ENCODE measurements around the gene CPED1.
A peak's percentile ranks its signal among the peaks of the same experiment; 100 is the strongest.
"Not testable (repeated sequence)": the region's sequence is repeated elsewhere in the genome, so short reads cannot be mapped to it uniquely, and the experiment has no call there.

CPED1 gene

DNA sequence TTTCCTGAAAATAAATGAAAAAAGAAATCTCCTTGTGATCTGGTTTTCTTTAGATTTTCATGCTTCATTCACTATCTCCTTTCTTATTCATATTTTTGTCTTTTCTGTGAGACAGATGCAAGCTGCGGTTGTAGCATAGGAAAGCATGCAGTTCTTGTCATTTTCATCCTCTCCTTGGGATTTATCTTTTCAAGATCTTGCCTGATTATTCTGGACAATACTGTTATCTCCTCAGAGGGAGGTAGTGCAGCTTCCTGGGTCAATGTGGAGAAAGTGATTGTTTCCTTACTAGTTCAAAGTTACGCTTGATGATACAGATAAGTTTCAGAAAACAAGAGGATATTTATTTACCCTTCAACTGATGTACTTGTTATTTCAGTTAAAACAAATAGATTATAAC, 114.6 kb downstream of the CPED1 start:
- DNase-seq = no peak

DNA sequence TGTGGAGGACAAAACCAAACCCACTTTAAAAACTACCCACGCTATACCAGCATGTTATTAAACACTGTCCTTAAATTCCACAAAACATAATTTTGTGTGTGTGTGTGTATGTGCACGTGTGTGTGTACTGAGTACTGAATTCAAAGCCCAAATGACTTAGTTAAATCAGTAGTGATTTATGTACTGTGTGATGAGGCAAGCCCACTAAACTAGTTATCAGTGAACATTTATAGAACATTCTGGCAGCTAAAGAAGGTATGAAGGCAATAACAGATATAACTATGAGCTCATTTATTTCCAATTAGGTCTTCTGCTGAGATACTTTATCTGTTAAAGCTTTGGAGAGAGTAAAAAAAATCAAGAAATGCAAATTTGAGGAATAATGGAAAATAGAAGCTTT, 115.1 kb downstream of the CPED1 start:
- DNase-seq = no peak

DNA sequence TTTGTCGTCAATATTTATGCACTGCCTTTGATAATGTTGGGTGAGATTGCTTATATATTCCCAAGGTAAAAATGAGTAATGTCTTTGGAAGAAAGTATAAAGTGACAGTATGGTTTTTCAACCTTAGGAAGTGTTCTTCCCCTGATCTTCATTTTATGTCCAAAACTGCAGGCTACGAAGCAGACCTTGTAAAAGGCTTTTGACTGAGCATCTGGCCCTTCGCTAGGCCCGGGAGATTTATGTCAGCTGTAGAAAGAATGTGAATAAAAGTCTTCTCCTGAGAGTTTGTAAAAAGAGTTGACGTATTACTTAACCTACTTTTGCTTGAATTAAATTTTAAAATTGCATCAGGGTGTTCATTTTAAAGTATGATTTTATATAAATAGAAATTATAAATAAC, 116.8 kb downstream of the CPED1 start:
- DNase-seq = no peak

DNA sequence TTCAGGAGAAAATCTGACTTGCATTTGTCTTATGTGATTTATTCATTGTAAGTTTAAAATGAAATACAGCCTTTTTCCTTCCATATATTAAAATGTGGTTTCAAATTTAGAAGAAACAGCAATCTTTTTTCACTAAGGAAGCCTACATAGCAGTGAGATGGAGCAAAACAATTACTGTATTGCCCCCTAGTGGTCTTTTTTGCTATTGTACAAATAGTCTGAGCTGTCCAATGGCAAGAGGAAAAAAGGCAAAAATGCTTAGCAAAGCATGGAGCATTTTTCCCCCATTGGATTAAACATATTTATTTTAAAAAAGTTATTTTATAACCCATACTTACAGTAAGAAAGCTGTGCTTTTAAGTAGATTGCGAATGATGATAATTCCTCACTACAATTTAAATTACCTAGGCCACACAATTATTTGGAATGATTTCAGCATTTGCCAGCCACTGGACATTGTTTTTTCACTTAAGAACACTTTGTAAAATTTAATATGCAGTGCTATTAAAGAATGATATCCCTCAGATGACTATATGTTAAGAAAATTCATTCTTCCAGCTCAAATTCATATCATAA, 119.5 kb downstream of the CPED1 start:
- DNase-seq = no peak

DNA sequence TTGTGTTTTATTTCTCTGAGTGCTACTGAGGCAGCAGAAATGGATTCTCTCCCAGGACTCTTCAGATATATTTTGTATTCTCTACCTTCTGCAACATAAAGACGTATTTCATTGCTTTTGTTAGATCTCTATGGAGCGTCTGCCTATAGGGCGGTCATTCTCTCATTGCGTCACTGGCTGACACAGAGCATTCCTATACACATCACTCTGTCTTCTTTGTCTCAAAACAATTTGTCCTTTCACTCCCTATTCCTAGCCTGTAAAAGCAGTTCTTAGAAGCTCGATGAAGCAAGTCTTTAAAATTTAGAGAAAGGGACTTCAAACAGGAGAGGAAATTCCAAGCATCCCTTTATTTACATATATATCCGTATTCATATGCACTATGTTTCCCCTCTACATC, 120.6 kb downstream of the CPED1 start:
- no peak for DNase-seq

DNA sequence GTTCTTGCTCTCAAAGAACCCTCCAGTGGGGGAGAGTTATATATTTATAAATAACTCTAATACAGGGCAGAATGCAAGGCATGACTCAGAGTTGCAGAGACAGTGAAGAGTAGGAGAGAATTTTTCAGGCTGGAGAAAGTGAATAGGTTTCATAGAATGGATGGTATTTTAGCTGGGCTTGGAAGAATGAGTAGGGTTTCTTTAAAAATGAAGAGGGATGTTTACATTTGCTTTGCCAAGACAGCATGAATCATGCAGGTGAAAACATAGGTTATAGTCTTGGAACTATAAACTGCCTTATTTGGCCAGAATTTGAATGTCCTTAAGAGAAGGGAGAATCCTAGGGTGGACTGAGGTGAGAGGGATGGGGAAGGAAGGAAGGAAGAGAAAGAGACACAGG, 124.8 kb downstream of the CPED1 start:
- no peak for DNase-seq

DNA sequence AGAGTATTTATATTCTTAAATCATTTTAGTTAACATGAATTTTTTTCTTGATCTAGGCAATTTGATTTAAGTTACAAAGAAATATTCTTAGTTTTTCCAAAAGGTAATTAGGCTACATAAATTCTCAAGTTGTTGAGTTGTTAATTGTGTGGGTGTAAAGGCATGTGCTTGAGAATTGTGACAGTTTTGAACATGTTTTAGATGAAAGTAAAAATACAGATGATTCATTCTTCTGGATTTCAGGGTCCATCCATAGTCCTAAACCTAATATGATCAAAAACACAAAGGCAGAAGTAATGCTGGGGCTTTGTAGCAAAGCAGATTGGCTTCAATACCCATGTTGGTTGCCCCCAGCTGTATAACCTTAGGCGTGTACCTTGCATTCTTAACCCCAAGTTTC, 127.9 kb downstream of the CPED1 start:
- no peak for DNase-seq

DNA sequence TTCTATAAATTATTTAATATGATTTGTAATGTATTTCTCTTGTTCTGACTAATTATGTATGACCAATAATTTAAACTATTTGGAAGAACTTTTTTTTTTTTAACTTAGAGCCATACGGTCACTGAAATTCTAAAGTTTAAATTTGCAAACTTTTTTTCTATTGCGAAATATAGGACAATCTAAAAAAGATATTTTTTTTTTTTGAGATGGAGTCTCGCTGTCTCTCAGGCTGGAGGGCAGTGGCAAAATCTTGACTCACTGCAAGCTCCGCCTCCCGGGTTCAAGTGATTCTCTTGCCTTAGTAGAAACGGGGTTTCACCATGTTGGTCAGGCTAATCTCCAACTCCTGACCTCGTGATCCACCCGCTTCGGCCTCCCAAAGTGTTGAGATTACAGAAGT, 130.5 kb downstream of the CPED1 start:
- DNase-seq = no peak

DNA sequence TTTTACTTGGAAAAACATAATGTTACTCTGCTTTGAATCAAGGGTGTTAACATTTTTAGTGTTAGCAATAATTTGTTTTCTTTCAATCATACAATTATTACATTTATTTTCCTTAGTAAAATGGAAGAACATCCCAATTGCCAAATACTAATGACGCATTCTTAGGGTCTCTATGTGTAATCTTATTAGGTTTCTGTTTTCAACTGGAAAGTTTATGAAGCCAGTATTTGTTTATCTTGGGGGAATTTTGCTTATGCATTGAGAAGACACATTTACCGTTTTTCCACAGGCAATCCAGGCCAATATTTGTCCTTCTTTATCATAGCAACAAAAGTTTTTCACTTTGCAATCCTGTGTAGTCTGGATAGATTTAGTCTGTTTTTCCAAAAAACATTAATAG, 134.5 kb downstream of the CPED1 start:
- no peak for DNase-seq

DNA sequence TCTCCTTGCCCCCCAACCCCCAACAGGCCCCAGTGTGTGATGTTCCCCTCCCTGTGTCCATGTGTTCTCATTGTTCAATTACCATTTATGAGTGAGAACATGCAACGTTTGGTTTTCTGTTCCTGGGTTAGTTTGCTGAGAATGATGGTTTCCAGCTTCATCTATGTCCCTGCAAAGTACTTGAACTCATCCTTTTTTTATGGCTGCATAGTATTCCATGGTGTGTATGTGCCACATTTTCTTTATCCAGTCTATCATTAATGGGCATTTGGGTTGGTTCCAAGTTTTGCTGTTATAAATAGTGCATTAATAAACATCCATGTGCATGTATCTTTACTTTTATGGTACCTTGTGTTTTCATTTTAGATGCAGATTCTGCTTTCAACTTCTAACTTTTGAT, 136.9 kb downstream of the CPED1 start:
- not testable (repeated sequence) for DNase-seq

DNA sequence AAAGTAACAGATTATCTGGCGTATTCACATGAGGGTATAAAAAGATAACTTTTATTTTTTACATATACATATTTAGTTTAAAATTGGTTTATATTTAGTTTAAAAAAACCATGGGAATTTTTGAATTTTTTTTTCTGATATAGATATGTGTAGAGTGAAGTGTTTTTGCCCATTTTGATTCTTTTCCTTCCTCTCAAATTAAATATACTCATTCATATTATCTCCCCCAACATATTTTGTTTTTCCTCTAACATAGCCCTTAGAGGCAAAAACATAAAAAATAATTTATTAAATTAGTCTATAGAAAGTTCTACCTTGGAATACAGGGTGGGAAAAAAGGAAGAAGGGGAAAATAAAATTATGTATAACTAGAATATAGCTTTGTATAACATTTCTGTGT, 137.7 kb downstream of the CPED1 start:
- DNase-seq = no peak

DNA sequence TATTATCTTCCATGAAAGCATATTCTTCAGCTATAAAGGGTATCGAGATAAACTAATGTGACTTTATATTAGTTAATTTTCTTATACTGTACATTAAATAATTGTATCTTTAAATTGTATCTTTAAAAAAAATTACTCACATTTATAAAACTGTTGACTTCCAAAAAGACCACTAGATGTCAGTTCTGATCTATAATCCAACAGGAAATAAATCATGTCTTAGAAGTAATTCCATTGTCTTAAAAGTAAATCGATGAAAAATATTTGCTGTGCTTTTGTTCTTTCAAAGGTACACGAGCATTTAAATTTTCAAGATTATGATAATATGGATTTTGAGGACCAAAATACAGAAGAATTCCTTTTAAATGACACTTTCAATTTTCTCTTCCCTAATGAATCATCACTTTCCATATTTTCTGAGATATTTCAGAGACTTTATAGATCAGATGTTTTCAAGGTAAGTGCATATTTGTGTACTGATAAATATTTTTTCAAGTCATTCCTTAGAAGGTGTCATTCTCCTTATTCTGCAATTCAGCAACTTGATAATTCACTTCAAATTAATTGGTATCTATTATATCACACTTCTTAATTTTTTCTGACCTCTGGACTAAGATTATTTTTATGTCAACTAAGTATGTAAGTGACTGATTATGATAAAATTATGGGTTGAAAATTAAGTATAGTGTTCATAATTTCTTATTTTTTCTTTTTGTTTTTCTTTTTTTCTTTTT, 138.5 kb downstream of the CPED1 start:
- DNase-seq = peak; percentile 7

DNA sequence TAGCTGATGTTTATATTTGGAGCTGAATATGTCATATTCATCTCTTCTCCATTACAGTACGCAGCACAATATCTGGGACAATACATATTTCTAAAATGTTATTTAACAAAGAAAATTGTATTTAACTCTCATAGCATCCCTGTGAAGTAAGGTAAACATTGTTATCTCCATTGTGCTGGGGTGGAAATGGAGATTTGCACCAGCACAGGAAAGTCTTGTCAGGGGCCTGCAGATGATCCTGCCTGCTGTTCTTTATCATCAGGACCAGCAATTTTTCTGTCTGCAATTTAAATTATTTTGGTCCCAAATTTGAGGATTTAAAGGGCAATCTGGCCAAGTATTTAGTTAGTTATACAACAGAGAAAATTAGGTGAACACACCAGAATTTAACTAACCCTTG, 144.4 kb downstream of the CPED1 start:
- DNase-seq = no peak

DNA sequence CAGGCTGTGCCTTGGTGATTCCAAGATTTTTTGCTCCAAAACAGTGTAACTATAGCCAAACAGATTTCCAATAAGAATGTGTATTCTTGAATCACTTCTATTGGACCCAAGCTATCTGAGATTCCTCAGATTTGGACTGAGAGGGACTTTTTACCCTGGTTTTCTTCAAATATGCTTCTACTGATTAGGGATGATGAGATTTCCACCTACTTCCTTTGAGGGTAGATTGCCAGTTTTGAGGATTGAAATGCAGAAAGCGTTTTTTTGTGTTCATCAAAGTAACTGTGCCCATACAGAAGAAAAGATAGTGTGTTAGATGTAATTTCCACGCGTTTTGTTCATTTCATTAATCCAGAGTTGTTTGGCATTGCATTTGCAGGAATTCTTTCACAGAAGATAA, 144.9 kb downstream of the CPED1 start:
- no peak for DNase-seq

DNA sequence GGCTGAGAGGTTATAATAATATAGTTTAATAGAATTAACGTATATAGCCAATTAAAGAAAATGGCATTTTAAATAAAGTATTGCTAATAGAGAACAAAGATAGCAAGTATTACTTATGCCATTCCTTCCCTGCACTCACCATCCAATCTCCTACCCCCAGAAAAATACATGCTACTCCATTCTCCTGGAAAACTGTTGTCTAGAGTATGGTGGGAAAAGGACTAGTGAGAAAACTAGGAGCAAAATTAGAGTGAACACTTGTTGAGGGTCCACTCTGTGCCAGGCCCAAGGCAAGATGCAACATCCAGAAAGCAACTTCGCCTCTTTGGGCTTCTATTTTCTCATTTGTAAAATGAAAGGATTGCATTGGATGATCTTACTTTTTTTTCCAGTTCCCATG, 149.1 kb downstream of the CPED1 start:
- no peak for DNase-seq

DNA sequence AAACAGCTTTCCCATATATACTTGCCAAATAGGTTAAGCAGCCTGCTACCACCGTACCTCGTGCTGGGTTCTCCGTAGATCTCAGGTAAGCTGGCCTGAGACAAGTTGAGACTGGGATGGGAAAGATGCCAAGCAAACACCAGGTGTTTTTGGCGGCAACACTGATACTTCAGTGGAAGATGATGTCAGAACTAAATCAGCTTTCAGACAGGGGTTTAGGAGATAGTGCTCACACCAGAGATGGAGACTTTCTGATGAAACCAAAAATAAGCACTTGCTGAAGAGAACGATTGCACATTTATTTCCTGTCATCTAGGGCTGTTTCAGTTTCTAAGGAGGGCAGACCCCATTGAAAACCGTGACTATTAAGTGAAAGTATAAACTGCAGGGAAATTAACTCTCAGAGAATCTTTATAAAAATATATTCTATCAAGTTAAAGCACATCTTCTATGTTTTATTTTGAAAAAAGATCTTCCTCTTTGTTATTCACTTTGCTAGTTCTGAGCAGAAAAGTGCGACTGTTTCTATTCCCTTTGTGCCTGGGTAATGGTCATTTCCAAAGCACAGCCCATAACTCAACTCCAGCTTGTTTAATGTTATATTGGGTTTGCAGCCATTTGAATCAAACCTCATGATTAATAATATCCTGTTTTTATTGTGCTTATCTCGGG, 149.9 kb downstream of the CPED1 start:
- DNase-seq = no peak

DNA sequence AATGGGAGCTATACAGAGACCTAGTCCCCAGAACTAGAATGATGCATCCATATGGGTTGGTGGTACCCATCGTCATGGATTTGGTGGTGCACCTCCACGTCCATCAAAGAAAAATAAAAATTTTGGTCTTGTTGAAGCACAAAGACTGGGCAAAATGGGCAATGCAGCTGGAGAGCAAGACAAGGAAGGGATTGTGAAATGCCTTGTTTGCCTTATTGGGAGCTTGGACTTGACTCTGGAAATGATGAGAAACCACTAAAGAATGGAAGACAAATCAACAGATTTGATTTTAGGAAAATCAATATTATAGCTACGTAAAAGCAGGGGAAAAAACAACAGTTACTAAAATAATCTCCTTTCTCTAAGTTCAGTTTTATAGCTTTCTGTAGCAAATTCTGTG, 150.9 kb downstream of the CPED1 start:
- no peak for DNase-seq

DNA sequence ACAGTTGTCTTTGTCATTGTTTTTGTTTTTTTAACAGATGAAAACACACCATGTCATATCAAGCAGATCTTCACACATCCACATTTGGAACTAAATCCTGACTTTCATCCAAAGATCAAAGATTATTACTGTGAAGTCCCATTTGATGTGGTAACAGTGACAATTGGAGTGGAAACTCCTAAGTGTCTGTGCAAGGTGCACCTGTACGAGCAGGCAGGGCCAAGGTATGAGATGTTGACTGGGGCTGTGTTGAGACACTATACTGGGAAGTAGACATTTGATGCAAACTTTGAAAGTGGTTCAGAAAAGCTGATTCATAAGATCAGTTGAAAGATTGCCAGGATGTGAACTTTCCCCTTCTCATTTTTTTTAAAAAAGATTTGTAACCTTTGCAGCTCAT, 152.3 kb downstream of the CPED1 start:
- no peak for DNase-seq

DNA sequence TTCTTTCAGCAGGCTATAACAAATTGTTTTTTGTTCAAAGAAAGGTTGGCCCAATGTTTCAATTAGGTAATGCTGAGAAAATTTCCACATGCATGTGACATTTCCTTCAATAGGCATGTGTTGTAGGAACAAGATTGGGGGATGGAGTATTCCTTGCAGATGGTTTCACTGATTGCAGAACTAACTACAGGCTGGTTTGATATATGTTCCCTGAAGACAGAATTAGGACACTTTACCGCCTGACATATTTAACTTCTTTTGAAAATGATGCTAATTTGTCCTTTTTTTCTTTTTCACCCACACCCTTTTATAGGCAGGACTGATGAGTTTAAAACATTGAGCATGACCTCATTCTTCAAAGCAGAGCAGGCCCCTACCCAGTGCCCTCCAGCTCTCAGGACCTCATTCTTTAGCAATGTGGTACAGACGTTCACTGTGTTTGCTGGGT, 163.3 kb downstream of the CPED1 start:
- DNase-seq = no peak

DNA sequence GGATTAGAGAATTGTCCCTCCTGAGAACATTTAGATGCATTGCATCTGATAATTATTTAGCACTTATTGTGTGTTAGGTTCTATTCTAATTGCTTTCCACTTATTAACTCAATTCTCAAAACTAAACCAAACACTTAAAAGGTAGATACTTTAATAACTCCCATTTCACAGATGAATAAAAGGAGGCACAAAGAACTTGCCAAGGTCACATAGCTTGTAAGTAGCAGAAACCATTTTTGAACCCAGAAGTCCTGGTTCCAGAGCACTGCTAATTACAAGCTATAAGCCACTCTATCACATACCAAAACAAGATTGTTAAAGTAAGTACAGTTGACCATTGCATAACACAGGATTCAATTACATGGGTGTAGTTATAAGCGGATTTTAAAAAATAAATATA, 164.9 kb downstream of the CPED1 start:
- no peak for DNase-seq

DNA sequence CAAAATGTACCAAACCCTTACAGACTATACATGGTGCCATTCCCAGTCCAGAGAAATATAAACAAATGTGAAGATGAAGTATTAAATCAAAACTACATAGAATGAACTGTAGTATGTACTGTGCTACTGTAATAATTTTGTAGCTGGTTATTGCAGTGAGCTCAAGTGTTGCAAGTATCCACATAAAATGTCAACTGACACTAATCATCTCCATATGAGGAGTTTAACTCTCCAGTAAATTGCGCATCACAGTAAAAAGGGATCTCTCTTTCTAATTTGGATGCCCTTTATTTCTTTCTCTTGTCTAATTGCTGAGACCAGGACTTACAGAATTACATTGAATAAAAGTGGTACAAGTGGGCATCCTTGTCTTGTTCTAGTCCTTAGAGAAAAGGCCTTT, 165.5 kb downstream of the CPED1 start:
- no peak for DNase-seq

DNA sequence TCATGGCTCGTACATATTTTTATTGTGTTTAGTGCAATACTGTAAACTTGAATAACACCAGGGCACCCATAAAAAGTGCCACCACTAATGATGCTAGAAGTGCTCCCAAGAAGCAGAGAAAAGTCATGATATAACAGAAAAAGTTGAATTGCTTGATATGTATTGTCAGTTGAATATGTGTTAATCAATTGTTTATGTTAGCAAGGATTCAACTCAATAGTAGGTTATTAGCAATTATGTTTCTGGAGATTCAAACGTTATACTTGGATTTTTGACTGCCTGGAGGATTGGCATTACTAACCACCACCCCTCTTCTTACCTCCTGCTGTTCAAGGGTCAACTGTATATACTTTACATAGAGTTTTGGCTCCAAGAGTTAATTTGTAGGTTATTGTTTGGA, 168.3 kb downstream of the CPED1 start:
- DNase-seq = no peak

DNA sequence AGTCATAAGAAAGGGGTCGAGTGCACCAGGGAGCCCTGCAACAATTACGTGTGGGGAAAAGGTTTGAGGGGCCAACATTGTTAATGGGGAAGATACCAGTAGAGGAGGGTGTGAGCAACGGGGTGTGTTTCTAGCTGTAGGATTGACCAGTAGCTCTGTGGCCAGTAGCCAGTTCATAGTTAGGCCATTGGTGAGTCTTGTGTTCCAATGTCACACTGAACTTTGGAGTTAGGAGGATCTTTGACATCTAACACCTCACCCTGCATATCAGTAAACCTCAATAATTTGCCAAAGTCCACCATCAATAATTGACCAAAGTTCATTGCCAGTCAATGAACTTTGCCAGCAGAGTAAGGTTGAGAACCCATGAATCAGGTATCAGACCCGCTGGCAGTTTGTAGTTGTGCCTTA, 168.8 kb downstream of the CPED1 start:
- no peak for DNase-seq

DNA sequence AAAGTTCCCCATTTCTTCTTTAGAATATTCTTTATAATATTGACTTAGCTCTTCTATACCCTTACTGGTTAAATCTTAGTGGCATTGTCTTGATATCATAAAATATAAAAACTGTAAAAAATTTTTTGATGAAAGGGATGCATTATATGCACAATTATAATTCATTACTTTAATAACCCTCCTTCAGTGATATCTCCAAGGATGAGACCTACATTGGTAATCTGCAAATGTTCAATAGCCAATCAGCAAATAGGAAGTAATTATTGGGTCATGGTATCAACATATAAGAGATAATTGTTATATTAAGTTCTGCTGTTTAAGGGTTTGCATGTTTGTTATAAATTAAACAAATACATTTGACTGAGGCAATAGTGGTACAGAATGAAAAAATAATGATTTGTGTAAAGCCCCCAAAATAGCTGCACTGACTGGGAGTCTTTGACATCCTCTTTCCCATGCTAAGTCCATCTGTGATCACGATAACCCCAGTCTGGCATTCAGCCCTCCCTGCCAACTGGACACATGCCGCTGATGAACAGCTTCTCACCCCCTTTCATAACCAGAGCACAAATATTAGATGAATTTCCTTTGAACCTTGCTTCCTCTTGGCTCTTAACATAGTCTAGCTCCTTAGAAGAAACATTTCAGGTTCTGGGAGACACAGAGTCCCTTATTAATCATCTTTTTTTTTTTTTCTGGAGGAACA, 169.5 kb downstream of the CPED1 start:
- no peak for DNase-seq

Data from NCI-H1436 treated with DMSO at 0.1 percent for 48 hours (cell line).